Stimulated activated CD4-positive, alpha-beta T cell treated with anti-CD3 and anti-CD28 coated beads, Interleukin-1b, Interleukin-23, amount 100 ng/mL, for 48 hours (primary cell): Measurements from ENCODE around the gene TMC3.
"Not testable (repeated sequence)": the region's sequence is repeated elsewhere in the genome, so short reads cannot be mapped to it uniquely, and the experiment has no call there.

Experiments used
- DNase-seq: peaks from one replicate; pipeline ENCODE4 v3.0.0-alpha.2; 2020

TMC3 gene

DNA sequence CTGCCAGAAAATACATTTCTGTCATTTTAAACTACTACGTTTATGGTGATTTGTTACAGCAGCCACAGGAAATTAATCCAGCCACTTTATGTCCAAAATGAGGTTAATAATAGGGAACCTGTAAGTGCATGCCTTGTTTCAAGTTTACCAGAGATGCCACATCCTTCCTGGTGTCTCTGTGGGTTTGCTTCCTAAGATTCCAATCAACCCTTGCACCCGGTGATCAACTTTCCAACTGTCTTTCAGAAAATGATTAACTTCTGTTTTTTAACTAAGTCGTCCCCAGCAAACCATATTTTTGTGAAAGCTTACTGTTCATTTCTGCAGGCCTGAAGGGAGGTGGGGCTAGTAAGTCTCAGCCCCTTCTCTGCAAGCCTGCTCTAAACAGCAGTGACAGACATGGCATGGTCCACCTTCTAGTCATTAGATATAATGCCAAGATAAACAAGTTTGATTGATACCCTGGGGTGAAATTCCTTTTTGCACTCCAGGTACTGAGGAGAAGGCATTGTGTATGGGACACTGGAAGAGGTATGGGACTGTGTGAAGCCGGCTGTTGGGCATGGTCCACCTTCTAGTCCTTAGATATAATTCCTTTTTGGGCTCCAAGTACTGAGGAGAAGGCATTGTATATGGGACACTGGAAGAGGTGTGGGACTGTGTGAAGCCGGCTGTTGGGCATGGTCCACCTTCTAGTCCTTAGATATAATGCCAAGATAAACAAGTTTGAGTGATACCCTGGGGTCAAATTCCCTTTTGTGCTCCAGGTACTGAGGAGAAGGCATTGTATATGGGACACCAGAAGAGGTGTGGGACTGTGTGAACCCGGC is 11.1 kb upstream of the TMC3 start:
- no peak for DNase-seq

DNA sequence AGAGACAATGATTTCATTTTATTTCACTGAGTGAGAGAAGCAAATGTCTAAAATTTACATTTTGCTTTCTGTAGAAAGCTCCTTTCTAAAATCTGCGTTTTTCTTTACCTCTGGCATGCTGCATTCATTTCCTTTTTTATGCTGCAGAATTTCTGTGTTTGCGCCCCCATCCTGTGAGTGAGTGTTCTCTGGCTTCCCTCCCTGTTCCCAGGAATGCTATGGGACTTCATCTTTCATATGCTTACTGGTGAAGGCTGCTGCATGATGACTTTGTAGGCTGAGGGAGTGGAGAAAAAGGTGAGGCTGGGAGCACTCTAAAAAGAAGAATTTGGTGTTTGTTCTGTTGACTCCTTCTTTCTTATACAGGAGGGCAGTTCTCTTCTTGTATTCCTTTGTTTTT is 7.7 kb upstream of the TMC3 start:
- no peak for DNase-seq

GRCh38 chr15:81380668-81381067 is 6.7 kb upstream of the TMC3 start:
- DNase-seq, result no peak

DNA sequence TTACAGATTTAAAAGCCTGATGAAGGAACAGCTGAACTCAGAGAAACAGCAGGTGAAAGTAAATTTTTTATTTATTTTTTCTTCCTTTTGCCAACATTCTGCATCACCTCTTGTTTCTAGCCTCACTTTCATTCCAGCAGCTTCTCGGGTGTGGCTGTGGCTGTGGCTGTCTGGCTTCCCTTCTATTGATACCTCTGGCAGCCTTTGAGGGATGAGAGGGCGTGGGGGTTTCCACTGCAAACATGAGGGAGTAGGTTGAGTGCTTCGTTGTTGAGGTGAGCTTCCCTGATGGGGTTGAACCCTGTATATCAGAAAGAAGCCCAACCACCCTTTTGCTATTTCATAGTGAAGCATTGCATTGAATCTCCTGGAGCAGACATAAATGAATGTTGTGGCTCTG is 6.2 kb upstream of the TMC3 start:
- no peak for DNase-seq

- DNase-seq, result no peak
Measured at GRCh38 chr15:81379269-81379668, 5.3 kb upstream of the TMC3 start.

- DNase-seq, result no peak
Measured at GRCh38 chr15:81378443-81378842, 4.4 kb upstream of the TMC3 start.

GRCh38 chr15:81377871-81378270 is 3.9 kb upstream of the TMC3 start:
- DNase-seq, result no peak

- DNase-seq, result no peak
Measured at GRCh38 chr15:81376231-81376630, 2.2 kb upstream of the TMC3 start.

DNA sequence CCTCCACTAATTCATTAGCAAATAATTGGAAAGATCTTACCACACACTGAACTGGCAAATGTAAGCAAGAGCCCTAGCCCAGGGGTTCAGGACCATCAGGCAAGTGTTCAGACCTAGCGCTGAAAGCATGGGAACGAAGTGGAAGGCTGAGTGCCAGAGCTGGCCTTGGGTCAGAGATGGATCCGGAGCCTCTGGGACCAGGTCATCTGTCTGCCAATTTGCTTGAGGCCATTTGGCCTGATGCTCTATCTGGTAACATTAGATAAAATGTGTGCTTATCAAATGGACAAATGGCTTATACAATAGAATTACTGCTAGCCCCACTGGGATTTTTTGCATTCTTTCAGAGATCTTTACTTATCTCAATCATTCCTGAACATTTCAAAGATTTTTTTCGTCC is 1.4 kb upstream of the TMC3 start:
- DNase-seq, result no peak

GRCh38 chr15:81373176-81373575 is 837 bp downstream of the TMC3 start:
- DNase-seq, result no peak

GRCh38 chr15:81372575-81372974 is 1.4 kb downstream of the TMC3 start:
- DNase-seq, result no peak

- DNase-seq, result no peak
Measured at GRCh38 chr15:81363718-81364500, 10.1 kb downstream of the TMC3 start.

DNA sequence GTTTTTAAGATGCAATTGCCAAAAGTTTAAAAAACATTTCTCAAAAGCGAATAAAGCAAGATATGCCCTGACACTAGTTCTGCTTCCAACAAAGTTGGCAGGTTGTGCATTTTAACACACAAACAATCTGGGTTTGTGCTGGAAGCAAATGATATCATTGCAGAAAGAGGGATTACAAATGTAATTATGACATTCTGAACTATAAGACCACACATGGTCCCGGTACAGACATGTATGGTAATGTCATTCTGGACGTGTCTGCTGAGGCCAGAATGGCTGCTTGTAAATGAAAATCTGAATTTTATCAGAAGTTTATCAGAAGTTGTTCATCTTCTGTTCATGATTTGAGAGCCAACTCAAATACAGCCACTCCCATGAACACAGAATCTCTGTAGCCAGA is 10.7 kb downstream of the TMC3 start:
- DNase-seq, result no peak

DNA sequence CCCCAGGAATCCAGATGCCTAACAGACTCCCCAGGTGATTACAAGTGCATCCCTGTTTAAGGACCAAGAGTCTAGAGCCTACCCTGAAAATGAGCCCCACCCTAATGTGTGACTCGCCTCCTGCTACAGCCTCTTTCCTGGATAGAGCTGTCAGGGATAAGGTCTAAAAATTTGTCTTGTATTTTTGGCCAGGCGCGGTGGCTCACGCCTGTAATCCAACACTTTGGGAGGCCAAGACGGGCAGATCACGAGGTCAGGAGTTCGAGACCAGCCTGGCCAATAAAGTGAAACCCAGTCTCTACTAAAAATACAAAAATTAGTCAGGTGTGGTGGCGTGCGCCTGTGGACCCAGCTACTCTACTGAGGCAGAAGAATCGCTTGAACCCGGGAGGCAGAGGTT is 11.2 kb downstream of the TMC3 start:
- no peak for DNase-seq

DNA sequence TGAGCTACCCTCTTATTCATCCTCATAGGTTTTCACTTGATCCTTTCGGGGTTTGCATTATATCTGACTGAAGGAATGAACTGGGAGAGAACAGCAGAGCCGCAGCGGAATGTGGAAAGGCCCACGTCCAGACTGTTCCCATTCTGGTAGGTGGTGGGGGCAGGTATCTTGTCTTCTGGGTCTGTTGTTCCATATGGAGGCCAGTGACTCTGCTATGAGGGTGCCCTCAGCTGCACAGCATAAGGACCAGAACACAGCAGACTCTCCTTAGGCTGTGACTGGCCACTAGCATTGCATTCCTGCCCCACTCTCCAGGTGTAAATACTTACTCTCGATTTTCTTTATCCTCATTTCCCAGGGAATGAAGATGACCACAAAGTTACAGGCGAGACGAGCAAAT is 12.1 kb downstream of the TMC3 start:
- DNase-seq, result no peak

DNA sequence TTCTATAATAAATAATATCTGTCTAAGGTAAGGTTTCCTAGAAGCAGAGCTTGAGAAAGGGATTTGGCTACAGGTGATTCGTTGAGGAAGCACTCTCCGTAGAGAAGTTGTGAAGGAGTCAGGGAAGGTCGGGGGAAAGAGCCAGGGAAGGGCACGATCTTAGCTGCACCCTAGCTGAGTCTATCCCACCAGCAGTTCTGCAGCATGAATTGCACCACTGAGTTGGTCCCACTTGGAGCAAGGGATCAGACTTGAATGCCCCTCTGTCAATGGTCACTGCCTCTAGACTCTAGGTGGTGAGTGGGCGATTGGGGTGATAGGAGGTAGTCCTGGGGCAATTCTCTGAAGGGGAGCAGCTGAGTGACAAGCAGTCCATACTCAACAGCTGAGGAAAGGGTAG is 13.5 kb downstream of the TMC3 start:
- no peak for DNase-seq

DNA sequence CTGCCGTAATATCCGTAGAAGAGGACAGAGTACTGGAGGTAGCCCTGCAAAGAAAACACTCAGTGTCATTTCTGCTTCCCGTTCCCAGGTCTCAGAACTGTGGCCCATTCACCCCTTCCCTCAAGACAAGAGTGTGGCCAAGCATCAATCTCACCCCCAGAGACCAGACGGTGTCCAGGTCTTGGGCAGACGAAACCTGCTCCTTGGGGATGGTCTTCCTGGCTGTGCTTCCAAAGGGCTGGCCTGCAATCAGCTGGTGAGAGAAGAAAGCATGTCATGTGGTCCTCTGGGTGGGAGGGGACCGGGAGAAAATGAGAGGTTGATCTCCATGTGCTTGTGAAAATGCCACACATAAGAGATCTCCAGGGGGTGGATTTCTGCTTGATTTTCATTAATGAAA is 15.8 kb downstream of the TMC3 start:
- no peak for DNase-seq

DNA sequence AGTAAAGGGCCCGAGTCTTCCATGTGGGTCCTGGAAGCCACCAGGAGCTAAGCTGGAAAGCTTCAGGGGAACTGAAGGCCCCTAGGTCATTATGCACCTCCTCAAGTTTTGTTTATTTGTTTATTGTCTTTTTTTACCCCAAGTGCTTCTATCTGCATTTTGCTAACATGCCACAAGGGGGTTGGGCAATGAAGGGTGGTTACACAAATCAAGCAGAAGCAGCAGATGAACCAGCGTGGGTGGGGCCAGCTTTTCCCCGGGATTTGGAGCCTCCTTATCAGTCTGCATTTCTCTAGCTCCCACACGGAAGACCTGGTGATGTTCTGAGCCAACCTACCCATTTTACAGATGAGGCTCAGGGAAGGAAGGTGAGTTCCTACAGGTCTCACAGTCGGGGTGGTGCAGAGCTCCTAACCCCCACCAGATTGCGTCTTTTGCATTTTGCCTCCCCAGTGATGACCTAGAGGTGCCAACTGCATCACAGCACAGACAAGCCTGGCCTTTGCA is 16.8 kb downstream of the TMC3 start:
- DNase-seq, result no peak

DNA sequence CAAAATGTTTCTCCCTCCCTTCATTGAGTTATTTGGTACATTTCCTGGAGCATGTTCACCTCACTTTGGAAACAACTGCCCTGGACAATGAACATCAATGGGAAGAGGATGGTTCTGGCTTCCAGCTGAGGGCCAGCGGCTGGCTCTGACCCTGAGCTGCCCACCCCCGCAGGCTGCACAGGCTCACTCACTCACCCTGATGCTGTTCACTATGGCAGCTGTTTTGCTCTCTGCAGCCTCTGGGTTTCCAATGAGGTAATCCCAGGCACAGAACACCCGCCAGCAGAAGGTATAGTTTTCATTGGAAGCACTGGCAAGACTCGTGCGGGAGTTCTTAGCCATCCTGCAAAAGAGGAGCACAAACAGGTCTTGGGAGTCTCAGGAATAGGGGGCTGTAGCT is 17.8 kb downstream of the TMC3 start:
- DNase-seq, result no peak

- DNase-seq, result no peak
Measured at GRCh38 chr15:81351651-81352050, 22.4 kb downstream of the TMC3 start.

DNA sequence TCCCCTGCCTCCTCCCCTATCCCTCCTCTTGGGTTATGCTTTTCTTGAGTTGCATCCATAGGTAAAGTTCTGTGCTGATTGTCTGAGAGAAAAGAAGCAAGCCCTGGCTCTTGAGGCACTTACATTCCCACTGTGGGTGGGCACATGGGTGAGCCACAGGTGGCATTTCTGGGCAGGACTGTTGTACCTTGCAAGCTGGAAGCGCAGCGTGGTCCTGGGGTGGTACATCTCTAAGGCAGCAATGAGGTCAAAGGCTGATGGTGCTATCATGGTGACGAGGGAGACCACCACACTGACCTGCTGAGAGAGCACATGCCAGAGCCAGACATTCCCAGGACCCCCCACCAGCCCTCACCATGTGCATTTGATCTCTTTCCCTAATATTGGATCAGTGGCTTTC is 24.7 kb downstream of the TMC3 start:
- no peak for DNase-seq

GRCh38 chr15:81348691-81349090 is 25.3 kb downstream of the TMC3 start:
- DNase-seq, result not testable (repeated sequence)

DNA sequence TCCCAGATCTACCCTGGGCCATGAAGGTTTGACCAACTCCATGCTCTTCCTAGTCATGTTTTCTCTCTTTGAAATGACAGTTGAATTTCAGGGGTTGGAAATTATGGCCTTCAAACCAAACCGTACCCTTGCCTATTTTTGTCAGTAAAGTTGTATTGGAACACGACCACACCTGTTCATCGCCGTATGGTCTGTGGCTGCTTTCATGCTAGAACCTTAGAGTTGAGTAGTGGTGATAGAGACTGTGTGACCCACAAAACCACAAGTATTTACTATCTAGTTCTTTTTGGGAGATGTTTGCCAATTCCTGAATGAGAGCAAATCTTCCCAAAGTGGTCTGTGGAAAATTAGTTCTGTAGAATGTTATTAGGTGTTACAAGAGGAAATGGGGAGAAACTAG is 26.1 kb downstream of the TMC3 start:
- DNase-seq, result no peak

GRCh38 chr15:81346611-81347010 is 27.4 kb downstream of the TMC3 start:
- DNase-seq, result no peak
